ENCODE data around the gene TUBG2.

DNA sequence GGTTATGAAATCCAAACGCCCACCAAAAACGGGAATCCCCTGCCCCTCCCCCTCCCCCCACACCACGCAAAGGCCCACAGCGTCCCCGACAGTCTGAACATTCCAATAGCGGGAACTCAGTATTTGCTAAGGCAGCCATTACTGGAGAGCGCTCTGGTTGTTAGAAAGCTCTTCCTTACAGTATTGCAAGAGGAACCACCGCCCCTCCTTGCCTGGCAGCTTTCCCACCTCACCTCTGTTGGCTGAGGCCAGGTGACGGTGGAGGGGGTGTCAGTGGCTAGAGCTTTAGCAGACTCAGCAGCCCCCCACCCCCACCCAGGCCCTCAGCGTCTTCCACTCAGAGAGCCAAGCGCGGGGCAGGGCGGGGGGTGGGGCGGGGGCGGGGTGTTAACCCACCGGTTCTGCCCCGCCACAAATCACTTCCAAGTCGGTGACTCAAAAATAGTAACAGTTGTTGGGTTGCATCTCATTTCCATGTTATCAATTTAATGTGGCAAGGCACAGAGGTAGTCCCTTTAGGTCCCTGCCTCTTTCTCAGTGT lies 19.9 kb downstream of the TUBG2 start:
- TF ChIP-seq CEBPB (IDR thresholded peaks at IDR 0.05; ENCODE audit: low read depth): no peak
- TF ChIP-seq CTCF (IDR thresholded peaks at IDR 0.05 in 2 of 3, conservative IDR thresholded peaks at IDR 0.05 in 1 of 3; ENCODE audit: borderline replicate concordance in 1 of 3, insufficient read depth in 1 of 3, low read depth in 2 of 3, low read length in 2 of 3): no peak
